Thoracic aorta (tissue), 2 donors: Measurements from ENCODE around the gene BMPR2. TPM values are rescaled to one million over a fixed set of nuclear protein-coding genes. Genes with fewer than 3 reads are reported as not detected.

ENCODE experiments used
- ATAC-seq: fragments of 150-250 bp; one replicate; pipeline ENCODE4 v1.8.0; 2017; ENCODE audit warnings: low read depth; ENCODE audit not compliant: insufficient number of reproducible peaks, low FRiP score
- DNase-seq: peaks from one replicate; pipeline ENCODE4 v3.0.0-alpha.2; 2020; ENCODE audit warnings: low spot score
- H3K27ac ChIP-seq, 2 donors: fragments of 200-600 bp; sonication (generic); 1 replicate in 1 of 2; 2 replicates in 1 of 2; pipeline ENCODE4 v1.5.1; 2016; ENCODE audit warnings: mild to moderate bottlenecking in 2 of 2, moderate library complexity in 2 of 2
- H3K27me3 ChIP-seq: fragments of 200-600 bp; sonication (generic); replicated peaks from 2 replicates; pipeline ENCODE4 v1.6.0; 2016; ENCODE audit warnings: mild to moderate bottlenecking; ENCODE audit not compliant: insufficient read depth
- H3K36me3 ChIP-seq: fragments of 200-600 bp; sonication (generic); one replicate; pipeline ENCODE4 v1.5.1; 2016
- H3K4me1 ChIP-seq, 2 donors: fragments of 200-600 bp; sonication (generic); 1 replicate in 1 of 2; 2 replicates in 1 of 2; pipeline versions ENCODE4 v1.5.1 to v1.6.0; 2016; ENCODE audit warnings: low read depth in 2 of 2, mild to moderate bottlenecking in 1 of 2; ENCODE audit not compliant: control insufficient read depth in 1 of 2
- H3K4me3 ChIP-seq: fragments of 200-600 bp; sonication (generic); 2 replicates; pipeline ENCODE4 v1.5.1; 2016; ENCODE audit warnings: mild to moderate bottlenecking
- H3K9me3 ChIP-seq: fragments of 200-600 bp; sonication (generic); 2 replicates; pipeline ENCODE4 v1.5.1; 2016
- total RNA-seq, 2 donors: library from RNA; depleted of rRNA; stranded (reverse); fragments of >200 nt; gene quantifications; one replicate each; pipeline versions ENCODE4 v1.1.0 to v1.2.3, GENCODE V29; 2016
- TF ChIP-seq, protein P1 (sequence below): fragments of 200-600 bp; sonication (generic); IDR thresholded peaks from one replicate; pipeline ENCODE4 v1.5.1; 2019; ENCODE audit warnings: antibody characterized with exemption

BMPR2 gene
- total RNA-seq, 2 donors from 2014 or later = 65.9 to 111 TPM

- no peaks in the 10 kb centered on the region for H3K27me3 ChIP-seq
These were observed 132.6 kb downstream of the BMPR2 start for GRCh38 chr2:202508686-202509085.

GRCh38 chr2:202510911-202511310, 134.8 kb downstream of the BMPR2 start:
- peaks cover 4 to 15% of the 10 kb centered on the region in 2 donors for H3K4me1 ChIP-seq
- H3K9me3 ChIP-seq = no peaks in the 10 kb centered on the region
- H3K4me3 ChIP-seq = no peak overlapping the region
- no peaks in the 10 kb centered on the region for H3K27me3 ChIP-seq
- ATAC-seq (no peak), DNase-seq (no peak)
- H3K36me3 ChIP-seq = peaks cover 7% of the 10 kb centered on the region
- no peak overlapping the region for H3K27ac ChIP-seq
- TF ChIP-seq, protein P1, sequence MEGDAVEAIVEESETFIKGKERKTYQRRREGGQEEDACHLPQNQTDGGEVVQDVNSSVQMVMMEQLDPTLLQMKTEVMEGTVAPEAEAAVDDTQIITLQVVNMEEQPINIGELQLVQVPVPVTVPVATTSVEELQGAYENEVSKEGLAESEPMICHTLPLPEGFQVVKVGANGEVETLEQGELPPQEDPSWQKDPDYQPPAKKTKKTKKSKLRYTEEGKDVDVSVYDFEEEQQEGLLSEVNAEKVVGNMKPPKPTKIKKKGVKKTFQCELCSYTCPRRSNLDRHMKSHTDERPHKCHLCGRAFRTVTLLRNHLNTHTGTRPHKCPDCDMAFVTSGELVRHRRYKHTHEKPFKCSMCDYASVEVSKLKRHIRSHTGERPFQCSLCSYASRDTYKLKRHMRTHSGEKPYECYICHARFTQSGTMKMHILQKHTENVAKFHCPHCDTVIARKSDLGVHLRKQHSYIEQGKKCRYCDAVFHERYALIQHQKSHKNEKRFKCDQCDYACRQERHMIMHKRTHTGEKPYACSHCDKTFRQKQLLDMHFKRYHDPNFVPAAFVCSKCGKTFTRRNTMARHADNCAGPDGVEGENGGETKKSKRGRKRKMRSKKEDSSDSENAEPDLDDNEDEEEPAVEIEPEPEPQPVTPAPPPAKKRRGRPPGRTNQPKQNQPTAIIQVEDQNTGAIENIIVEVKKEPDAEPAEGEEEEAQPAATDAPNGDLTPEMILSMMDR = no peak

More at GRCh38 chr2:202508686-202509085, 132.6 kb downstream of the BMPR2 start:
- ATAC-seq (no peak), DNase-seq (no peak)
- no peak overlapping the region for H3K4me3 ChIP-seq
- no peaks in the 10 kb centered on the region for H3K36me3 ChIP-seq
- peaks cover 4 to 15% of the 10 kb centered on the region in 2 donors for H3K4me1 ChIP-seq
- TF ChIP-seq, protein P1 = no peak
- no peak overlapping the region for H3K27ac ChIP-seq
- H3K9me3 ChIP-seq = no peaks in the 10 kb centered on the region

GRCh38 chr2:202512176-202512575, 136.0 kb downstream of the BMPR2 start:
- Histone ChIP-seq H3K27ac (no peak overlapping the region), H3K4me1 (peaks cover 4 to 15% of the 10 kb centered on the region in 2 donors), H3K9me3 (no peaks in the 10 kb centered on the region), H3K27me3 (no peaks in the 10 kb centered on the region), H3K36me3 (peaks cover 7% of the 10 kb centered on the region), H3K4me3 (no peak overlapping the region)
- ATAC-seq = no peak
- no peak for DNase-seq
- TF ChIP-seq, protein P1 = no peak

- no peak for ATAC-seq
- Histone ChIP-seq H3K27ac (no peak overlapping the region), H3K36me3 (peaks cover 26% of the 10 kb centered on the region), H3K27me3 (no peaks in the 10 kb centered on the region), H3K4me1 (peaks cover 0 to 4% of the 10 kb centered on the region in 2 donors), H3K9me3 (no peaks in the 10 kb centered on the region), H3K4me3 (no peak overlapping the region)
- TF ChIP-seq, protein P1 = no peak
- no peak for DNase-seq
These were observed 138.6 kb downstream of the BMPR2 start for GRCh38 chr2:202514732-202515131.

- ATAC-seq (no peak), DNase-seq (no peak)
- peaks cover 45% of the 10 kb centered on the region for H3K36me3 ChIP-seq
- no peaks in the 10 kb centered on the region for H3K4me1 ChIP-seq
- no peaks in the 10 kb centered on the region for H3K9me3 ChIP-seq
- H3K27me3 ChIP-seq = no peaks in the 10 kb centered on the region
- H3K4me3 ChIP-seq = no peak overlapping the region
- H3K27ac ChIP-seq = no peak overlapping the region
- TF ChIP-seq, protein P1 = no peak
These were observed 143.3 kb downstream of the BMPR2 start for GRCh38 chr2:202519453-202519852.
